ENCODE results near the gene MAPK11.

MAPK11 gene

DNA sequence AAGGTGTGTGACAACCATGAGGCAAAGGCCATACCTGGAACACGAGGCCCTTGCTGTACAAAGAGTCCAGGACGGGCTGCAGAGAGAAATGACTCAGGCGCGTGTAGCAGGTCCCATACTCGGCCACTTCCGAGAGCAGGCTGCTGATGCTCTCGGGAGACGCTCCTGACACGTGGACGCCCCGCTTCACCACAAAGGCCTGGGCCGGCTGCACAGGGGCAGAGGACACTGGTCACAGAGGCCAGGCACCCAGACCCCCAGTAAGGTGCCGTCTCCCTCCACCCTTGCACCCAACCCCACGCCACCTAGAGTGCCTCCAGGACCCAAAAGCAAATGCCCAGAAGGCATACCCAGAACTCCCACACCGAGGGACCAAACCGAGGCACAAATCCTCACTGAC, 40.8 kb downstream of the MAPK11 start:
- in situ Hi-C loops (cut with MboI; ENCODE audit: low sequenced_read_pairs) = no loop called here

DNA sequence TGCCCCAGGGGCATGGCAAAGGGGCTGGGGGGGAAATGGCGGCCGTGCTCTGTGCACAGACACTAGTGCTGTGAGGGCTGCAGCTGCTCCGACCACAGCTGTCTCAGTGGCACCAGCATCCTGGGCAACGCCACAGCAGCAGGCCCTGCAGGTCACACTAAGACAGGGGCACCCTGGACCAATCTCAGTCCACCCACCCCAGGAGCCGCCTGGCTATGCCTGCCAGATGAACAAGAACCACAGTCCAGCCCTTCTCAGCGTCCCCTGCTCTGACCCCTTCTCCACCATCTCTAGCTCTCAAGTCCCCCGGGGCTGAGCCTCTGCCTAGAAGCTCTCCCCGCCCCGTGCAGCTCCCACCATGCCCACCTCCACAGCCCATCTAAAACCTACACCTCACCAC, 41.8 kb downstream of the MAPK11 start:
- in situ Hi-C loops (cut with MboI; ENCODE audit: low sequenced_read_pairs) = no loop called here

- in situ Hi-C loops (cut with MboI; ENCODE audit: low sequenced_read_pairs) = no loop called here
These were observed 42.5 kb downstream of the MAPK11 start for GRCh38 chr22:50227579-50228215.

GRCh38 chr22:50226875-50227165, 43.4 kb downstream of the MAPK11 start:
- in situ Hi-C loops (cut with MboI; ENCODE audit: low sequenced_read_pairs) = no loop called here

DNA sequence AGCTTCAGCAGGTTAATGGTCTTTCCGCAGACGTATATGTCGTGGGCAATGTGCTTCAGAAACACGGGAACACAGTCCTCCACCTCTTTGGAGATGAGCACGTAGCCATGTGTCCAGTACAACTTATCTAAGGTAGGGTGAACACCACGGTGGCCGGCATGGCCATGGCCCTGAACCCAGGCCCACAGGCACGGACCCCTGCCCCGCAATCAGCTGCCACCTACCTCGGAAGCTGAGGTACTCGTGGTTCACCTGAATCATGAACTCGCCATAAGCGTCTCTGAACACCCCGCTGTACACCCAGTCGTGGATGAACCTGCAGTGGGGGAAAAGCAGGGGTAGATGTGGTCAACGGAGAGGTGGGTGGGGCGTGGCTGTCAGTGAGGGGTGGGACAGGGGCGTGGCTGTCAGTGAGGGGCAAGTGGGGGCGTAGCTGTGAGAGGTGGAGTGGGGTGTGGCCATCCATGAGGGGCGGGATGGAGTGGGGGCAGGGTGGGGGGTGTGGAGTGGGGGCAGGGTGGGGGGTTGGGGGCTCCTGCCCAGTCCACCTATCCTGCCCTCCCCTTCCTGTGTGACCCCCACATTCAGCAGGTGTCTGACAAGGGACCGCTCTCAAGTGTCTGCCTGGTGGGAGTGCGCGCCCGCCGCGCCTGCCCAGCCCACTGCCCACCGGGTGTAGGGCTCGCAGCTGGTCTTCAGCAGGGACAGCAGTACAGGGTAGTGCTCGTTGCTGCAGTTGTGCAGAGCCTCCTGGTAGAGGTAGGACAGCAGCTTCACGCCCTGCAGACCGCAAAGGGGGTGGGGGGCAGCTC, 43.9 kb downstream of the MAPK11 start:
- in situ Hi-C loops (cut with MboI; ENCODE audit: low sequenced_read_pairs) = no loop called here

GRCh38 chr22:50225200-50225969, 44.8 kb downstream of the MAPK11 start:
- in situ Hi-C loops (cut with MboI; ENCODE audit: low sequenced_read_pairs) = no loop called here

- in situ Hi-C loops (cut with MboI; ENCODE audit: low sequenced_read_pairs) = no loop called here
These were observed 46.1 kb downstream of the MAPK11 start for GRCh38 chr22:50224071-50224470.

DNA sequence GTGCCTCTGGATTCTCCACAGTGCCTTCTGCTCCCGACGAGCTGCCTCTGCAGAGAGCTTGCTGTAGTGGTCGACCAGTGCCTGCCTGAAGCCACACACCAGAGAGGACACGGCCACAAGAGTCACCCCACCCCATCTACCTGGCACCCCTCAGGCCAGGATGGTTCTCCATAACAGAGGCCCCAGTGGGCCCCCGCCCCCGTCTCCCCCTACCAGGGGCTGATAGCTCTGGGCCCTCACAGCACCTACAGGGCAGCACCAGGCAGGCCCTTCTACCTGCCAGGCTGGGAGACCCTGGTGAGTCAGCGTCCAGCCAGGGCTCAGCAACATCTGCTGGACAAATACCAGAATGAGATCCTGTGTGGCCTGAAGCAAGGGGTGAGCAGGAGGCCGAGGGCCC, 47.7 kb downstream of the MAPK11 start:
- in situ Hi-C loops (cut with MboI; ENCODE audit: low sequenced_read_pairs) = no loop called here

- in situ Hi-C loops (cut with MboI; ENCODE audit: low sequenced_read_pairs) = no loop called here
These were observed 48.5 kb downstream of the MAPK11 start for GRCh38 chr22:50221410-50222300.

DNA sequence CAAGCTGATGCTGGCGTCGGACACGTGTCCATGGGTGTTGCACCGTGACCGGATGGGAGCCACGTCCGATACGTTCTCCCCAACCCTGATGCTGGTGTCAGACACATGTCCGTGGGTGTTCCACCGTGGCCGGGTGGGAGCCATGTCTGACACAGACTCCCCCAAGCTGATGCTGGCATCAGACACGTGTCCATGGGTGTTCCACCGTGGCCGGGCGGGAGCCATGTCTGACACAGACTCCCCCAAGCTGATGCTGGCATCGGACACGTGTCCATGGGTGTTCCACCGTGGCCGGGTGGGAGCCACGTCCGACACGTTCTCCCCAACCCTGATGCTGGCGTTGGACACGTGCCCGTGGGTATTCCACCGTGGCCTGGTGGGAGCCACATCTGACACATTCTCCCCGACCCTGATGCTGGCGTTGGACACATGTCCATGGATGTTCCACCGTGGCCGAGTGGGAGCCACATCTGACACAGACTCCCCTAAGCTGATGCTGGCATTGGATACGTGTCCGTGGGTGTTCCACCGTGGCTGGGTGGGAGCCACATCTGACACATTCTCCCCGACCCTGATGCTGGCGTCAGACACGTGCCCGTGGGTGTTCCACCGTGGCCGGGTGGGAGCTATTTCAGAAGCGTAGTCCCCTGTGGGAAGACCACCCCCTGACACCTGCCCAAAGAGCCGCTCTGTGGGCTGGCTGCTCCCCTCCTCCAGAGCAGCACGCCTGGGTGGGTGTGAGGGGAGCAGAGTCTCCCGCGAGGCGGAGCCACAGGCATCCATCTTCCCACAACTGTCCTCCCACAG, 49.4 kb downstream of the MAPK11 start:
- in situ Hi-C loops (cut with MboI; ENCODE audit: low sequenced_read_pairs) = no loop called here

- in situ Hi-C loops (cut with MboI; ENCODE audit: low sequenced_read_pairs) = no loop called here
These were observed 50.2 kb downstream of the MAPK11 start for GRCh38 chr22:50219800-50220602.

DNA sequence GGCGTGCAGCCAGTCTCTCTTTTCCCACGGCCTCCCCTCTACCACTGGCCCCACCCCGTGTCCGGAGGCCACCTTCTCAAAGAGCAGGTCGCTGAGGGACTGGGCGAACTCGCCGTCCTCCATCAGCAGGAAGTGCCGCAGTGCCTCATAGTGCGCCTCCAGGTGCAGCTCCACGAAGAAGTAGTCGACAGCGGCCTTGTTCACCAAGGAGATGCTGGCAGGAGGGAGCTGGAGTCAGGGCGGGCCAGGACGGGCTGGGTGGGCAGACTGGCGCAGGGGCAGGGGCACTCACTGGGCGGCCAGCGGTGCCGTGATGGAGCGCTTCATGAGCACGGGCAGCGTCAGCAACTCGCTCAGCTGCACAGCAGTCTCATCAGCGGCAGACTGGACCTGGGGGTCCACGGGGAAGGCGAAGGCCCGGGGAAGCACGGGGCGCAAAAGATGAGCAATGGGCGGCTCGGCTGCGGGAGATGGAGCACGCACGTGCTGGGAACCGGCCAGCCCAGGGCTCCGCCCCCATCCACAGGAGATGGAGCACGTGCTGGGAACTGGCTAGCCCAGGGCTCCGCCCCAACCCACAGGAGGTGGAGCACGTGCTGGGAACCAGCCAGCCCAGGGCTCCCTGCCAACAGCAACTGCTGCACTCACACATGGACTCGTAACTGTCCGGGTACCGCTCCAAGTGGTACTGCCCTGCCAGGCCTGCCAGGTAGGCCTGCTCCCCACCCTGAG, 51.0 kb downstream of the MAPK11 start:
- in situ Hi-C loops (cut with MboI; ENCODE audit: low sequenced_read_pairs) = no loop called here

DNA sequence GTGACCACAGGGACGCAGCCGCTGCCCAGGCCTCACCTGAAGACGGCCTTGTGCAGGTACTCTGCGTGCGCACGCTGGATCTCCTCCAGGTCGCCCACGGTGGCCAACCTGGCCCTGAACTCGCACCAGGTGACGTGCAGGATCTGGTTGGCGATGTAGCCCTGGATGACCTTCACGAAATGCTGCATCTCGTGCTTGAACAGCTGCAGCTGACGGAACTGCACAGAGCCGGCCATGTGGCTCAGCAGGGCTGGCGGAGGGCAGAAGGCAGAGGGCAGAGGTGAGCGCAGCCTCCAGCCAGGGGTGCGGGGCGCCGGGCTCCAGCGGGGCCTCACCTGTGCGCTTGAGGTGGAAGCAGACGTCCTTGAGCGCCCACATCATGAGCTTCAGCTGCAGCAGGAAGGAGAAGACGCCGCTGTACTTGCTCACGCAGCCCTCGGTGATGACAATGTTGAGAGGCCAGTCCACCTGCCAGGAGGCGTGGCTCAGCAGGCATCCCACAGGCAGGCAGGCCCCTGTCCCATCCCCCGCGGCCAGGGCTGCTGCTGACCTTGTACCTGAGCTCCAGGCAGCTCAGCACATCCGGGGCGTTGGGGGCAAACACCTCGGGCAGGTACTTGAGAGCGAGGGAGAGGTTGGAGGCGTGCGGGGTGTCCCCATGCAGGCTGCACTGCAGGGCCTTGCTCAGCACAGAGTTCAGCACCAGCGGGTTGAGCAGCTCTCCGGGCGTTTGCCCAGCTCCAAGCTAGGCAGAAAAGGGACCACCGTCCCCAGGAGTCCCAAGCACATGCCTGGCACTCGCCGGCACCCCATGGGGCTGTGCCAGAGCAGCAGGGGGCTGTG, 51.8 kb downstream of the MAPK11 start:
- in situ Hi-C loops (cut with MboI; ENCODE audit: low sequenced_read_pairs) = no loop called here

GRCh38 chr22:50217543-50218152, 52.5 kb downstream of the MAPK11 start:
- in situ Hi-C loops (cut with MboI; ENCODE audit: low sequenced_read_pairs) = no loop called here

GRCh38 chr22:50216684-50217520, 53.3 kb downstream of the MAPK11 start:
- in situ Hi-C loops (cut with MboI; ENCODE audit: low sequenced_read_pairs) = no loop called here

DNA sequence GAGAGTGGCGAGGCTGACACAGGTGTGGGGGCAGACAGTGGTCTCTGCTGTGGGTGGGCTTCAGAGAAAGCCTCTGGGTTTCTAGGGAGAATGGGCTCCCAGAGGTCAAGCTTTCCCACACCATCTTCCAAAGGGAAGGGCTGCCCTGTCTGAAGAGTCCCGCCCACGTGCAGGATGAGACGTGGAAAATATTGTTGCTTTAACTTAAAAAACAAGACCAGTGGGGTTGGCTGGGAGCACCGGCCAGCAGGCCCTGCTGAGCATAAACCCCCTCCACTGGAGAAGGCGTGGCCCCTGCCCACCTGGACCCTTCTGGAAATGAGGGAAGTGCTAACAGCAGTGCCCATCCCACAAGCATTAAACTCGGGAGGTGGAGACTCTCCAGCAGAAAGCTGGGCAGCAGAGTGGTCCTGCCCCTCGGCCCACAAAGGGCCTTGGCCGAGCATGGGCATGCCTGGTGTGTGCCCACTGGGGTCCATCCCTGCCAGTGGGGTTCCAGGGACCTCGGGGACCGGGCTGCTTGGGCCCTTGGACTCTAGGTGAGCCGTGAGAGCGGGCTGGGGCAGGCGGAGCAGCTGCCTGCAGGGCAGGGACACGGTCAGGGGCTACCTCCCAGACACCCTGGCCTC, 54.0 kb downstream of the MAPK11 start:
- in situ Hi-C loops (cut with MboI; ENCODE audit: low sequenced_read_pairs) = no loop called here
